ENCODE results near the gene SPDYE2. TPM values are rescaled to one million over a fixed set of nuclear protein-coding genes. Genes with fewer than 3 reads are reported as not detected.
A peak's percentile ranks its signal among the peaks of the same experiment; 100 is the strongest.
"Not testable (repeated sequence)": the region's sequence is repeated elsewhere in the genome, so short reads cannot be mapped to it uniquely, and the experiment has no call there.

The SPDYE2 gene
- total RNA-seq, 3 donors from 2014 or later: not detected

GRCh38 chr7:102520797-102521196 lies 30.2 kb upstream of the SPDYE2 start:
- DNase-seq (ENCODE audit: low spot score in 2 of 2); H3K27ac ChIP-seq; H3K36me3 ChIP-seq; intact Hi-C loops (cut with DNase I; ENCODE audit: low total_unique reads); H3K27me3 ChIP-seq; H3K4me1 ChIP-seq; H3K9me3 ChIP-seq; H3K4me3 ChIP-seq: not testable (repeated sequence)

- H3K4me1 ChIP-seq; DNase-seq (ENCODE audit: low spot score in 2 of 2); H3K36me3 ChIP-seq; H3K9me3 ChIP-seq; H3K27me3 ChIP-seq; H3K4me3 ChIP-seq; H3K27ac ChIP-seq; intact Hi-C loops (cut with DNase I; ENCODE audit: low total_unique reads): not testable (repeated sequence)
Measured at GRCh38 chr7:102524803-102525202, 26.2 kb upstream of the SPDYE2 start.

- H3K9me3 ChIP-seq; H3K27ac ChIP-seq; H3K4me1 ChIP-seq; H3K4me3 ChIP-seq; H3K36me3 ChIP-seq; DNase-seq (ENCODE audit: low spot score in 2 of 2); H3K27me3 ChIP-seq; intact Hi-C loops (cut with DNase I; ENCODE audit: low total_unique reads): not testable (repeated sequence)
Measured at GRCh38 chr7:102527182-102527581, 23.8 kb upstream of the SPDYE2 start.

GRCh38 chr7:102527822-102528793 lies 22.9 kb upstream of the SPDYE2 start:
- H3K36me3 ChIP-seq; H3K9me3 ChIP-seq; DNase-seq (ENCODE audit: low spot score in 2 of 2); H3K4me3 ChIP-seq; H3K27me3 ChIP-seq; intact Hi-C loops (cut with DNase I; ENCODE audit: low total_unique reads); H3K4me1 ChIP-seq; H3K27ac ChIP-seq: not testable (repeated sequence)

- H3K4me3 ChIP-seq; H3K27ac ChIP-seq; intact Hi-C loops (cut with DNase I; ENCODE audit: low total_unique reads); H3K36me3 ChIP-seq; H3K4me1 ChIP-seq; H3K27me3 ChIP-seq; H3K9me3 ChIP-seq: not testable (repeated sequence)
- peak in 1 of 2 donors; percentile 82 for DNase-seq (ENCODE audit: low spot score in 2 of 2)
Measured at GRCh38 chr7:102531583-102531982, 19.4 kb upstream of the SPDYE2 start.

GRCh38 chr7:102532127-102532526 lies 18.9 kb upstream of the SPDYE2 start:
- H3K36me3 ChIP-seq; DNase-seq (ENCODE audit: low spot score in 2 of 2); H3K9me3 ChIP-seq; H3K4me1 ChIP-seq; H3K27ac ChIP-seq; intact Hi-C loops (cut with DNase I; ENCODE audit: low total_unique reads); H3K4me3 ChIP-seq; H3K27me3 ChIP-seq: not testable (repeated sequence)

- H3K9me3 ChIP-seq; DNase-seq (ENCODE audit: low spot score in 2 of 2); H3K4me1 ChIP-seq; H3K27ac ChIP-seq; H3K36me3 ChIP-seq; intact Hi-C loops (cut with DNase I; ENCODE audit: low total_unique reads); H3K27me3 ChIP-seq; H3K4me3 ChIP-seq: not testable (repeated sequence)
Measured at GRCh38 chr7:102535062-102535615, 15.9 kb upstream of the SPDYE2 start.

GRCh38 chr7:102540604-102541003 lies 10.4 kb upstream of the SPDYE2 start:
- DNase-seq (ENCODE audit: low spot score in 2 of 2); H3K4me1 ChIP-seq; H3K4me3 ChIP-seq; intact Hi-C loops (cut with DNase I; ENCODE audit: low total_unique reads); H3K27me3 ChIP-seq; H3K9me3 ChIP-seq; H3K36me3 ChIP-seq; H3K27ac ChIP-seq: not testable (repeated sequence)

- H3K27ac ChIP-seq; H3K4me1 ChIP-seq; DNase-seq (ENCODE audit: low spot score in 2 of 2); H3K27me3 ChIP-seq; H3K4me3 ChIP-seq; H3K36me3 ChIP-seq; H3K9me3 ChIP-seq; intact Hi-C loops (cut with DNase I; ENCODE audit: low total_unique reads): not testable (repeated sequence)
Measured at GRCh38 chr7:102542083-102542482, 8.9 kb upstream of the SPDYE2 start.

GRCh38 chr7:102542771-102543170 lies 8.3 kb upstream of the SPDYE2 start:
- H3K9me3 ChIP-seq; H3K4me1 ChIP-seq; H3K27me3 ChIP-seq; H3K27ac ChIP-seq; DNase-seq (ENCODE audit: low spot score in 2 of 2); intact Hi-C loops (cut with DNase I; ENCODE audit: low total_unique reads); H3K36me3 ChIP-seq; H3K4me3 ChIP-seq: not testable (repeated sequence)

- H3K36me3 ChIP-seq; H3K27ac ChIP-seq; intact Hi-C loops (cut with DNase I; ENCODE audit: low total_unique reads); H3K4me1 ChIP-seq; DNase-seq (ENCODE audit: low spot score in 2 of 2); H3K4me3 ChIP-seq; H3K27me3 ChIP-seq; H3K9me3 ChIP-seq: not testable (repeated sequence)
Measured at GRCh38 chr7:102543596-102543995, 7.4 kb upstream of the SPDYE2 start, which contains the start of gene UPK3BL2. Gene UPK3BL2 (minus strand): TSS chr7:102543696. CDS start chr7:102543636, 60 bp downstream.

- H3K27me3 ChIP-seq; H3K4me1 ChIP-seq; H3K9me3 ChIP-seq; H3K36me3 ChIP-seq; DNase-seq (ENCODE audit: low spot score in 2 of 2); H3K4me3 ChIP-seq; H3K27ac ChIP-seq; intact Hi-C loops (cut with DNase I; ENCODE audit: low total_unique reads): not testable (repeated sequence)
Measured at GRCh38 chr7:102544372-102544771, 6.7 kb upstream of the SPDYE2 start.

- H3K27me3 ChIP-seq; H3K36me3 ChIP-seq; DNase-seq (ENCODE audit: low spot score in 2 of 2); H3K4me3 ChIP-seq; H3K27ac ChIP-seq; intact Hi-C loops (cut with DNase I; ENCODE audit: low total_unique reads); H3K4me1 ChIP-seq; H3K9me3 ChIP-seq: not testable (repeated sequence)
Measured at GRCh38 chr7:102545288-102545687, 5.7 kb upstream of the SPDYE2 start.
